IMR-90 (cell line): ENCODE results near the gene ADM2. TPM values are rescaled to one million over a fixed set of nuclear protein-coding genes. Genes with fewer than 3 reads are reported as not detected.

Experiments
- ATAC-seq: fragments of 200-7000 bp; cut with Tn5 transposase; 2 replicates; pipeline ENCODE4 v1.9.1; 2020; ENCODE audit warnings: low read depth, mild to moderate bottlenecking, moderate library complexity
- BruUV-seq: library from RNA; stranded (reverse); fragments of 400-500 nt; replicated peaks from 2 replicates; lab custom pipeline; 2021; lab: Mats Ljungman, UMichigan
- CTCF ChIA-PET: fragments of 300-600 bp; formaldehyde crosslinking; extraction: SDS; loops from one replicate; lab custom pipeline; 2021; ENCODE audit warnings: antibody characterized with exemption; lab: Yijun Ruan, JAX
- POLR2A ChIA-PET: fragments of 300-600 bp; sonication (Branson Sonifier 250); formaldehyde crosslinking; loops from one replicate; lab custom pipeline; 2022; ENCODE audit warnings: antibody characterized with exemption; ENCODE audit not compliant: unreplicated experiment; lab: Charles Lee
- DNase-seq: peaks from one replicate; pipeline ENCODE4 v3.0.0; 2013
- H2AFZ ChIP-seq: replicated peaks from 2 replicates; pipeline ENCODE3; 2013; ENCODE audit warnings: low read length, mild to moderate bottlenecking; ENCODE audit not compliant: poor library complexity
- H2AK5ac ChIP-seq: 2 replicates; pipeline ENCODE4 v1.6.1; 2013; ENCODE audit warnings: low read depth, low read length, inconsistent platforms
- H2AK9ac ChIP-seq: replicated peaks from 2 replicates; pipeline ENCODE3; 2013; ENCODE audit warnings: mild to moderate bottlenecking, low read depth, low read length, moderate library complexity; ENCODE audit not compliant: poor library complexity
- H2BK120ac ChIP-seq: 2 replicates; pipeline ENCODE4 v1.6.1; 2013; ENCODE audit warnings: low read depth, low read length, inconsistent platforms
- H2BK15ac ChIP-seq: 3 replicates; pipeline ENCODE4 v1.6.1; 2013; ENCODE audit warnings: low read depth, low read length, inconsistent platforms
- H2BK20ac ChIP-seq: 2 replicates; pipeline ENCODE4 v1.6.1; 2013; ENCODE audit warnings: low read depth, mild to moderate bottlenecking, inconsistent platforms, low read length, moderate library complexity
- H2BK5ac ChIP-seq: 2 replicates; pipeline ENCODE4 v1.6.1; 2013; ENCODE audit warnings: mild to moderate bottlenecking, low read depth, low read length, inconsistent platforms; ENCODE audit not compliant: poor library complexity, severe bottlenecking
- H3K14ac ChIP-seq: replicated peaks from 2 replicates; pipeline ENCODE4 v1.6.1; 2013; ENCODE audit warnings: low read depth, low read length, inconsistent platforms
- H3K18ac ChIP-seq: 2 replicates; pipeline ENCODE4 v1.6.1; 2013; ENCODE audit warnings: low read depth, low read length, control low read depth
- H3K23ac ChIP-seq: 2 replicates; pipeline ENCODE4 v1.6.1; 2013; ENCODE audit warnings: low read depth, low read length, inconsistent platforms
- H3K27ac ChIP-seq: 2 replicates; pipeline ENCODE4 v1.5.1; 2013; ENCODE audit warnings: mild to moderate bottlenecking, control low read depth, low read length; ENCODE audit not compliant: insufficient read depth
- H3K27me3 ChIP-seq: 2 replicates; pipeline ENCODE4 v1.6.1; 2013; ENCODE audit warnings: low read length; ENCODE audit not compliant: control insufficient read depth, insufficient read depth
- H3K36me3 ChIP-seq: 2 replicates; pipeline ENCODE4 v1.6.1; 2013; ENCODE audit warnings: low read length, mixed read lengths; ENCODE audit not compliant: control insufficient read depth, insufficient read depth
- H3K4ac ChIP-seq: 2 replicates; pipeline ENCODE4 v1.6.1; 2013; ENCODE audit warnings: low read depth, low read length, inconsistent platforms
- H3K4me1 ChIP-seq: 2 replicates; pipeline ENCODE4 v1.6.1; 2013; ENCODE audit warnings: low read length, mixed read lengths; ENCODE audit not compliant: control insufficient read depth, insufficient read depth
- H3K4me2 ChIP-seq: 2 replicates; pipeline ENCODE4 v1.6.1; 2013; ENCODE audit warnings: low read depth, mild to moderate bottlenecking, control low read depth, low read length, moderate library complexity
- H3K4me3 ChIP-seq: 2 replicates; pipeline ENCODE4 v1.5.1; 2013; ENCODE audit warnings: low read depth, mild to moderate bottlenecking, control low read depth, low read length, moderate library complexity; ENCODE audit not compliant: insufficient read depth
- H3K56ac ChIP-seq: 2 replicates; pipeline ENCODE4 v1.6.1; 2013; ENCODE audit warnings: low read length, inconsistent platforms; ENCODE audit not compliant: insufficient read depth; ENCODE audit errors: extremely low read depth
- H3K79me1 ChIP-seq, 2 experiments: 2 replicates each; pipeline ENCODE4 v1.6.1; 2013; ENCODE audit warnings: low read length in 2 of 2, inconsistent platforms in 1 of 2, low read depth in 1 of 2
- H3K9ac ChIP-seq: 2 replicates; pipeline ENCODE4 v1.6.1; 2013; ENCODE audit warnings: low read depth, low read length, control low read depth
- H3K9me1 ChIP-seq: 2 replicates; pipeline ENCODE4 v1.6.1; 2013; ENCODE audit warnings: low read length, inconsistent platforms; ENCODE audit not compliant: insufficient read depth
- H3K9me3 ChIP-seq: 2 replicates; pipeline ENCODE4 v1.6.1; 2013; ENCODE audit warnings: low read length; ENCODE audit not compliant: control insufficient read depth, insufficient read depth
- H4K20me1 ChIP-seq: 2 replicates; pipeline ENCODE4 v1.6.1; 2013; ENCODE audit warnings: low read length, inconsistent platforms; ENCODE audit not compliant: insufficient read depth
- H4K5ac ChIP-seq: 2 replicates; pipeline ENCODE4 v1.6.1; 2013; ENCODE audit warnings: mild to moderate bottlenecking, low read depth, low read length, control low read depth
- H4K8ac ChIP-seq, 2 experiments: 2 replicates each; pipeline ENCODE4 v1.6.1; 2013; ENCODE audit warnings: low read depth in 2 of 2, low read length in 2 of 2, control low read depth in 1 of 2, inconsistent platforms in 1 of 2
- H4K91ac ChIP-seq: 2 replicates; pipeline ENCODE4 v1.6.1; 2013; ENCODE audit warnings: low read depth, low read length, inconsistent platforms; ENCODE audit not compliant: insufficient read depth
- BHLHE40 ChIP-seq: fragments of 150-350 bp; IDR thresholded peaks from 2 replicates; pipeline ENCODE4 v1.6.1; 2016; ENCODE audit warnings: mild to moderate bottlenecking, low read depth, low read length
- MAZ ChIP-seq: IDR thresholded peaks from 2 replicates; pipeline ENCODE4 v1.6.1; 2012; ENCODE audit warnings: low read depth, mild to moderate bottlenecking, low read length, improper control_type of control experiment, moderate library complexity, borderline replicate concordance
- POLR2A ChIP-seq: IDR thresholded peaks from 2 replicates; pipeline ENCODE4 v1.6.1; 2012; ENCODE audit warnings: mild to moderate bottlenecking, low read depth, low read length
- RCOR1 ChIP-seq: IDR thresholded peaks from 2 replicates; pipeline ENCODE4 v1.6.1; 2012; ENCODE audit warnings: mild to moderate bottlenecking, low read length, improper control_type of control experiment; ENCODE audit not compliant: insufficient replicate concordance
- WGBS, 2 experiments: methylation state at CpG; one replicate each; pipeline versions ENCODE4 v1.1.5 to v1.1.7; 2013; ENCODE audit warnings: missing lambda C conversion rate in 2 of 2; ENCODE audit not compliant: insufficient read length in 1 of 2; ENCODE audit errors: extremely low coverage in 2 of 2; 5-methylcytosine and 5-hydroxymethylcytosine counted together
- dilution Hi-C: fragments of 300-500 bp; cut with HindIII; formaldehyde crosslinking; loops from one replicate; pipeline ENCODE4 v1.14.3; 2018; ENCODE audit warnings: low sequenced_read_pairs; ENCODE audit not compliant: unreplicated experiment
- in situ Hi-C: fragments of 300-500 bp; cut with MboI; formaldehyde crosslinking; loops from 3 replicates; pipeline ENCODE4 v1.14.3; 2019; ENCODE audit warnings: low sequenced_read_pairs, inconsistent platforms, mixed read lengths
- intact Hi-C: fragments of 100-400 bp; cut with micrococcal nuclease; formaldehyde crosslinking; loops from 2 replicates; pipeline ENCODE4 v1.10.0; 2022
- polyA plus RNA-seq, 3 experiments: library from polyadenylated mRNA; depleted of rRNA; stranded (reverse); fragments of >200 nt; gene quantifications; 2 replicates each; pipeline ENCODE4 v1.2.3, GENCODE V29; 2012; ENCODE audit warnings: low replicate concordance in 1 of 3
- total RNA-seq: library from RNA; depleted of rRNA; stranded (reverse); fragments of >200 nt; gene quantifications from 2 replicates; pipeline ENCODE4 v1.2.3, GENCODE V29; 2012

The ADM2 gene
- total and polyA plus RNA-seq, 2 of the 4 experiments (the other 2 are of a cell fraction) = 0.18 to 2.3 TPM

DNA sequence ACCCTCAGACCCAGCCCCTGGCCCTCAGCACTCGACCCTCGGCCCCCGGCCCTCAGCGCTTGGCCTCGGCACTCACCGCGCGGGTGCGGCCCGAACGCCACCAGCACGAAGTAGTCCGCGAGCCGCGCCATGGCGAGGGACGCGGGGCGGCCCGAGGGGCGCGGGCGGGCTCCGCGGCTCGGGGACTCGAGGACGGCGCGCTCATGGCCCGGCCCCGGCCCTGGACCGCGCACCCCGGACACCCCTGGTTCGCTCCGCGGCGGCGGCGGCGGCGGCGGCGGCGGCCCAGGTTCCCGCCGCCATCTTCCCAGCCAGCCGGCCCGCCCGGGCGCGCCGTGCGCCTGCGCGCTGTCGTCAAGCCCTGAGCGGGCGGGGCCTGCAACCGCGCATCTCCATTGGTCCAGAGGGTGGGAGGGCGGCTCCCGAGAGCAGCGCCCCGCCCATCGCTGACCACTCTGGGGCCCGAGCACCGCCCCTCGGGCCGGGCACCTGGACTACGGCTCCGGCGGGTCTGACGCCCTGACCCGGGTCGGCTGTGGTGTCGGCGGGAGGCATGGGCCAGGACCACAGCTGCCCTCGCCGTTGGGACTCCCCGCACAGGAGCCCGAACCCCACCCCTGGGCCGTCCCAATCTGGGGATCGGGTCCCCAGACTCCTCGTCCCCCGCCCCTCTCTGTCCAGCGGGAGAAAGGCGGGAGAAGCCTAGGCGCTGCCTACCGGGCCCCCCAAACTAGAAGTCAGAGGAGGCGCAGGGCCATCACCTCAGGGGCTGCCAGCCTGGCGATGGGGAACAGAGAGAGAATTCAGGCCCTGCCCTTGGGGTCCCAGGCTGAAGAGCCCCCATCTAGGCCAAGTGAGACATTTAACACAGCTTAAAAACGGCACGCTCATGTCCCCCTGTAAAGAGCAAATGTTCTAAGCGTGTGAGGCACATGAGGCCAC lies 6.4 kb upstream of the ADM2 start, which contains the start of gene SBF1:
Gene SBF1, minus strand, starts transcription at position 326 of the 942 bp plus-strand sequence. Its CDS starts 195 bp downstream, at position 131.
- Histone ChIP-seq H2BK5ac (peak within 1 kb of the TSS; percentile 29), H3K79me1 (peaks cover 13 to 42% of the 10 kb centered on the region in 2 experiments; a peak in 3 of 4 replicates), H3K4ac (peak within 1 kb of the TSS; percentile 2), H3K23ac (peak within 1 kb of the TSS; percentile 40; the same call in 1 of the 2 replicates), H2BK20ac (no peak within 1 kb of the TSS), H2BK15ac (no peak within 1 kb of the TSS), H3K18ac (no peak within 1 kb of the TSS), H3K14ac (peak within 1 kb of the TSS; percentile 17), H3K4me3 (peak within 1 kb of the TSS; percentile 87), H2AK9ac (peak within 1 kb of the TSS; percentile 78), H3K4me1 (peaks cover 21% of the 10 kb centered on the region), H3K56ac (no peak within 1 kb of the TSS), H2AK5ac (peak within 1 kb of the TSS; percentile 29), H3K36me3 (peaks cover 2% of the 10 kb centered on the region; the same call in 1 of the 2 replicates), H4K20me1 (peaks cover 43% of the 10 kb centered on the region), H4K5ac (no peak within 1 kb of the TSS), H4K8ac (peak within 1 kb of the TSS; percentile 59 to 72; a peak in 3 of 4 replicates), H2AFZ (peak within 1 kb of the TSS; percentile 96), H4K91ac (peak within 1 kb of the TSS; percentile 58; the same call in 1 of the 2 replicates), H3K27me3 (peaks cover 9% of the 10 kb centered on the region), H3K9me3 (no peaks in the 10 kb centered on the region), H3K9me1 (peaks cover 20% of the 10 kb centered on the region), H3K9ac (peak within 1 kb of the TSS; percentile 54), H3K27ac (peak within 1 kb of the TSS; percentile 53), H3K4me2 (peak within 1 kb of the TSS; percentile 91), H2BK120ac (no peak within 1 kb of the TSS; the same call in 1 of the 2 replicates)
- DNase-seq (peak; percentile 84), ATAC-seq (peak; percentile 96)
- WGBS, 2 experiments = 1% methylated on average over 30 of the region's 97 CpGs; no CpG with 5 or more reads in 1 of the 2 experiments
- dilution Hi-C loops (no loop called here), intact Hi-C loops (loop anchor here (1.0 kb wide), 1 partner anchor 23 kb away; no protein-coding TSS in a partner anchor), in situ Hi-C loops (no loop called here)
- TF ChIP-seq POLR2A = 0 out of 2 replicates have a peak, but pooled peaks have one; percentile 26
- no peak for TF ChIP-seq BHLHE40
- no peak for TF ChIP-seq RCOR1
- peak; percentile 88; the same call in 1 of the 2 replicates for TF ChIP-seq MAZ
- ChIA-PET CTCF (interaction anchor here (0.6 kb wide), 1 partner anchor 27 kb away, joined by 3 read pairs; no protein-coding TSS in a partner anchor), POLR2A (no interaction called here)
- no TSS peak for BruUV-seq
